ENCODE data around the gene SGMS1.
"Not testable (repeated sequence)": the region's sequence is repeated elsewhere in the genome, so short reads cannot be mapped to it uniquely, and the experiment has no call there.

The SGMS1 gene

DNA sequence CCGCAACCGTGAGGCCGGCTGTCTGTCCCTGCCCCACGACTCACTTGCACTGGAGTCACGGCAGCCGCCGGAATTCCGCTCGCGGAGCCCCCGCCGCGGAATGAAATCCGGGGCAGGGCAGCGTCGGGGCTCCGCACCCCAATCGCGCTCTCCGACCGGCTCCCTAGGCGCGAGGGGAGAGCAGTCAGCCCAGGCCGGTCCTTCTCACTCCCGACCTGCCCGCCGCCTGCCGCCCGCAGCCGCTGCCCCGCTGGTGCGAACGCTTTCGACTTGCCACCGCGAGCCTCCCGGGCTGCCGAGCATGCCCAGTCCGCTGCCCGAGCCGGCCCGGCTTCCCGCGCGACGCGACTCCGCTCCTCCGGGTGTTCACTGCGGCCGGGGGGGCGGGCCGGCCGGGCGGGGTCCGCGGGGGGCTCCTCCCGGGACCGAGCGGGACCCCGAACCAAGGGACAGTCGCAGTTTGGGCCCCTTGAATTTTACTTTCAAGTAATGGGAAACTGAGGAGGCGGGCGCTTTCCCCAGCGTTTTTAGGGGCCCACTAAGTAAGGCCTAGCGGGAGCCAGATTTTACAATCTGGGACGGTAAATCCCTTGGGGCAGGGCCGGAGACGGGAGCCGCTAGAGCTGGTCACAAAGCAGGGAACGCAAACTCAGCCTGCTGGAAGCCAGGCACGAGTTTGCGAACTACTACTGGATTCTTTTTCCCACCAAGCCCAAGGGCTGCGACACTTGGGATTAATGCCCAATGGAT, at the start of gene SGMS1:
TSS of gene SGMS1 (minus strand) at position 294 of the 750 bp plus-strand sequence. CDS start 279,842 bp downstream, outside the sequence.
- Histone ChIP-seq H3K36me3 (ENCODE audit: control insufficient read depth, insufficient read depth, low read length) (no peaks in the 10 kb centered on the region), H3K9me3 (ENCODE audit: control insufficient read depth, low read length) (no peaks in the 10 kb centered on the region), H3K4me1 (ENCODE audit: control insufficient read depth, insufficient read depth, low read length) (peaks cover 16% of the 10 kb centered on the region), H3K9ac (ENCODE audit: low read length) (peak within 1 kb of the TSS; percentile 95), H3K27me3 (ENCODE audit: control insufficient read depth, insufficient read depth, low read length) (no peaks in the 10 kb centered on the region), H3K4me3 (ENCODE audit: low read length) (peak within 1 kb of the TSS; percentile 92)

GRCh38 chr10:50672152-50672551, 48.4 kb upstream of the SGMS1 start:
- not testable (repeated sequence) for H3K9me3 ChIP-seq (ENCODE audit: control insufficient read depth, low read length); H3K4me1 ChIP-seq (ENCODE audit: control insufficient read depth, insufficient read depth, low read length); H3K4me3 ChIP-seq (ENCODE audit: low read length); H3K9ac ChIP-seq (ENCODE audit: low read length); H3K36me3 ChIP-seq (ENCODE audit: control insufficient read depth, insufficient read depth, low read length); H3K27me3 ChIP-seq (ENCODE audit: control insufficient read depth, insufficient read depth, low read length)

GRCh38 chr10:50671645-50672044, 47.9 kb upstream of the SGMS1 start:
- H3K4me1 ChIP-seq (ENCODE audit: control insufficient read depth, insufficient read depth, low read length): not testable (repeated sequence)

GRCh38 chr10:50669957-50670356, 46.2 kb upstream of the SGMS1 start:
- H3K9ac ChIP-seq (ENCODE audit: low read length); H3K36me3 ChIP-seq (ENCODE audit: control insufficient read depth, insufficient read depth, low read length); H3K4me3 ChIP-seq (ENCODE audit: low read length); H3K9me3 ChIP-seq (ENCODE audit: control insufficient read depth, low read length); H3K27me3 ChIP-seq (ENCODE audit: control insufficient read depth, insufficient read depth, low read length); H3K4me1 ChIP-seq (ENCODE audit: control insufficient read depth, insufficient read depth, low read length): not testable (repeated sequence)

More at GRCh38 chr10:50671645-50672044, 47.9 kb upstream of the SGMS1 start:
- H3K4me3 ChIP-seq (ENCODE audit: low read length); H3K9me3 ChIP-seq (ENCODE audit: control insufficient read depth, low read length); H3K36me3 ChIP-seq (ENCODE audit: control insufficient read depth, insufficient read depth, low read length); H3K9ac ChIP-seq (ENCODE audit: low read length); H3K27me3 ChIP-seq (ENCODE audit: control insufficient read depth, insufficient read depth, low read length): not testable (repeated sequence)

DNA sequence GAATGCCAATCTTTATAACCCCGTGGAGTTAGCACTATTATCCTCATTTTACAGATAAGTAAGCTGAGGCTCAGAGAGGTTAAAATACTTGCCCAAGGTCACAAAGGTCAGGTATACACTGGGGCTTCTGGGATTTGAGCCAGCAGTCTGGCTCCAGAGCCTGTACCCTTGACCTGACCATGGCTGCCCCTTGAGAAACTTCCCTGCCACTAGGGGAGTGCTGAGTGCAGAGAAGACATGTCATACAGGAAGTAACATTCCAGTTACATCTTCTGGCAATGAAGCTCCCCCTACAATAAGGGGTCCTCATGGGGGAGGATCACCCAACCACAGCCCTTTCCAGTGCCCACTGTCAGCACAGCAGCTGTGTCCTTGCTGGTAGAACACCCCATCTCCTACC, 43.6 kb upstream of the SGMS1 start:
- not testable (repeated sequence) for H3K27me3 ChIP-seq (ENCODE audit: control insufficient read depth, insufficient read depth, low read length); H3K36me3 ChIP-seq (ENCODE audit: control insufficient read depth, insufficient read depth, low read length); H3K9me3 ChIP-seq (ENCODE audit: control insufficient read depth, low read length); H3K9ac ChIP-seq (ENCODE audit: low read length); H3K4me1 ChIP-seq (ENCODE audit: control insufficient read depth, insufficient read depth, low read length); H3K4me3 ChIP-seq (ENCODE audit: low read length)

DNA sequence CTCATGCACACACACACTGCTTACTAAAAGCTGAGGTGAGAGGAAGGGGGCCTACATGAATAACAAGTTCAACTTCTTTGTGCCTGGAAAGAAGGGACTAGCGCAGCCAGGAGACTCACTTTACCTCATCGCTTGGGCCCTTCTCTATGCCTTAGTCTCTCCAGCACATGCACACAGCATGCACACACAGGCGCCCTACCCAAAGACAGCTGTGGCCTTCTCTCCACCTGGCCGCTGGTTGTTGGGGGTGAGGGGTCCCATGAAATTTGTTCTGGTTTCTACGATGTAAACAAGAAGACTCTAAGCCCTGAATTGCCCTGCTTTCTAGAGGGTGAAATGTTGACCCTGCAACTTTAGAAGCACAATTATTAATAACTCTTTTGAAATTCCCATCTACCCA, 38.7 kb upstream of the SGMS1 start:
- H3K4me1 ChIP-seq (ENCODE audit: control insufficient read depth, insufficient read depth, low read length); H3K9ac ChIP-seq (ENCODE audit: low read length); H3K27me3 ChIP-seq (ENCODE audit: control insufficient read depth, insufficient read depth, low read length); H3K4me3 ChIP-seq (ENCODE audit: low read length); H3K36me3 ChIP-seq (ENCODE audit: control insufficient read depth, insufficient read depth, low read length); H3K9me3 ChIP-seq (ENCODE audit: control insufficient read depth, low read length): not testable (repeated sequence)

DNA sequence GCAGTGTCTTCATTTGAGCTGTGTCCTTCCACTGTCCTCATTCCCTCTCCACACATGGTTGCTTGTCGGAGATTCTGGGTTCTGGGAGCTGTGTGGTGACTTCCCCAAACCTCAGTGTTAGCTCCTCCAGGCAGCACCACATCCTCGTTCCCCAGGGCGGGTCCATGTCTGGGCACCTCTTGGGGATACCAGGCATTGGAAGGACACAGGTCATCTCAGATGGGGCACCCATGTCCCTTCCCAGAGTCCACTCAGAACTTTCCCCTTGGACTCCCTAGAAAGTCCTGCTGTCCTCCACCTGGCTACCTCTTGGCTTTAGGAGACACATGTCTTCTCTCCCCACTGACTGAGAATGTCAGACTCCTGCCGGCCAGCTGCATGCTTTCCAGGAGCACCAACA, 37.8 kb upstream of the SGMS1 start:
- not testable (repeated sequence) for H3K36me3 ChIP-seq (ENCODE audit: control insufficient read depth, insufficient read depth, low read length); H3K9ac ChIP-seq (ENCODE audit: low read length); H3K4me1 ChIP-seq (ENCODE audit: control insufficient read depth, insufficient read depth, low read length); H3K4me3 ChIP-seq (ENCODE audit: low read length); H3K27me3 ChIP-seq (ENCODE audit: control insufficient read depth, insufficient read depth, low read length); H3K9me3 ChIP-seq (ENCODE audit: control insufficient read depth, low read length)

- not testable (repeated sequence) for H3K4me1 ChIP-seq (ENCODE audit: control insufficient read depth, insufficient read depth, low read length); H3K36me3 ChIP-seq (ENCODE audit: control insufficient read depth, insufficient read depth, low read length); H3K9me3 ChIP-seq (ENCODE audit: control insufficient read depth, low read length); H3K27me3 ChIP-seq (ENCODE audit: control insufficient read depth, insufficient read depth, low read length)
- H3K9ac ChIP-seq (ENCODE audit: low read length): peak overlapping the region; percentile 57
- peak overlapping the region; percentile 63 for H3K4me3 ChIP-seq (ENCODE audit: low read length)
Measured at GRCh38 chr10:50659865-50660730, 36.3 kb upstream of the SGMS1 start.

DNA sequence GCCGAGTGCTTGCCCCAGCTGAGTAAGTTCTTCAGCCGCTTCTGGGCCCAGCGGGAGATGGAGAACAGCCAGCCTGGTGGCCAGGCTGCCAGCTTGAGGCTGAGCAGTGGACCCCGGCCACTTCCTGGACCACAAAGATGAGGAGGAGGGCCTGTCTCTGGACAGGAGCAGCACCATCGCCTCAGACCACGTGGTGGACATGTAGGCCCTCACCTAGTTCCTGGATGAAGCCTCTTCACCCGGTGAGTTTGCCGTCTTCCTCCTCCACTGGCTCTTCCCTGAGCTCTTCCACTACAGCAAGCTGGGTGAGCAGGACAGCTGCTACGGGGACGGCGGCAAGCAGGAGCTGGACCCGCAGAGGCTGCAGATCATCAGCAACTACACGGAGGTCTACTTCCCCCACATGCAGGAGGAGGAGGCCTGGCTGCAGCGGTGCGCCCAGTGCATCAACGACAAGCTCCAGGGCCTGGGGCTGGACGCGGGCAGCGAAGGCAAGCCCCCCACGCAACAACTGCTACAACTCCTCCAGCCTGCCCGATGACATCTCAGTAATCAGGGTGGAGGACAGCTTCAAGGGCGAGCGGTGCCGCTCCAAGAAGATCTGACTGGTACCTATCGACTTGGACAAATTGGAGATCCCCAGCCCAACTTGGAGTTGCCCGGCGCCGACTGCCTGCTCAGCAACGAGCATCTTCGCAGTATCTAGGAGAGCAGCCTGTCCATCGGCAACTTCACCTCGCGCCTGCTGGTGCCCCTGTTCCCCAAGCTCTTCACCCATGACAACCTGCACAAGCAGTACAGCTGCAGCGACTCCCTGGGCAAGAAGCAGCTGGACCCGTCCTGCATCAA, 35.5 kb upstream of the SGMS1 start:
- not testable (repeated sequence) for H3K9me3 ChIP-seq (ENCODE audit: control insufficient read depth, low read length); H3K4me1 ChIP-seq (ENCODE audit: control insufficient read depth, insufficient read depth, low read length); H3K27me3 ChIP-seq (ENCODE audit: control insufficient read depth, insufficient read depth, low read length); H3K36me3 ChIP-seq (ENCODE audit: control insufficient read depth, insufficient read depth, low read length); H3K9ac ChIP-seq (ENCODE audit: low read length)
- peak overlapping the region; percentile 63 for H3K4me3 ChIP-seq (ENCODE audit: low read length)

DNA sequence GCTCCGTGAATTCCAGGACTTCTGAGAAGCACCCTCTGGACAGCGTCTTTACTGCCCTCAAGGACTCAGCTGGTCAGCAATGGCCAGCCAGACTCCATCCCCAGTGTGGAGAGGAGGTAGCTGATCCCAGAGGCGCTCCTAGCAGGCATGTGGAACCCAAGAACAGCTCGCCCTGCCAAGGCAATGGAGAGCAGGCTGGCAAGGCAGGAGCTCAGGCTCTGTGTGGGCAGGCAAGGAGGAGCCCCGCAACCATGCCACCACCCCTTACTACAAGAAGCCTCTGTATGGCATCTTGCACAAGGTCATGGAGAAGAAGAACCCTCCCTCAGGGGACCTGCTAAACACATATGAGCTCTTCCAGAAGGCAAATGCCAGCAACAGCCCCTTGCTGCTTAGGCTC, 34.4 kb upstream of the SGMS1 start:
- Histone ChIP-seq H3K27me3 (ENCODE audit: control insufficient read depth, insufficient read depth, low read length) (no peaks in the 10 kb centered on the region), H3K4me1 (ENCODE audit: control insufficient read depth, insufficient read depth, low read length) (peaks cover 3% of the 10 kb centered on the region), H3K9ac (ENCODE audit: low read length) (no peak overlapping the region), H3K4me3 (ENCODE audit: low read length) (no peak overlapping the region), H3K9me3 (ENCODE audit: control insufficient read depth, low read length) (no peaks in the 10 kb centered on the region), H3K36me3 (ENCODE audit: control insufficient read depth, insufficient read depth, low read length) (no peaks in the 10 kb centered on the region)

GRCh38 chr10:50653758-50654157, 30.0 kb upstream of the SGMS1 start:
- no peak overlapping the region for H3K4me3 ChIP-seq (ENCODE audit: low read length)
- no peaks in the 10 kb centered on the region for H3K4me1 ChIP-seq (ENCODE audit: control insufficient read depth, insufficient read depth, low read length)
- no peak overlapping the region for H3K9ac ChIP-seq (ENCODE audit: low read length)
- no peaks in the 10 kb centered on the region for H3K27me3 ChIP-seq (ENCODE audit: control insufficient read depth, insufficient read depth, low read length)
- H3K9me3 ChIP-seq (ENCODE audit: control insufficient read depth, low read length): no peaks in the 10 kb centered on the region
- H3K36me3 ChIP-seq (ENCODE audit: control insufficient read depth, insufficient read depth, low read length): no peaks in the 10 kb centered on the region

- H3K27me3 ChIP-seq (ENCODE audit: control insufficient read depth, insufficient read depth, low read length): no peaks in the 10 kb centered on the region
- H3K36me3 ChIP-seq (ENCODE audit: control insufficient read depth, insufficient read depth, low read length): no peaks in the 10 kb centered on the region
- no peaks in the 10 kb centered on the region for H3K4me1 ChIP-seq (ENCODE audit: control insufficient read depth, insufficient read depth, low read length)
- H3K4me3 ChIP-seq (ENCODE audit: low read length): no peak overlapping the region
- H3K9ac ChIP-seq (ENCODE audit: low read length): no peak overlapping the region
- H3K9me3 ChIP-seq (ENCODE audit: control insufficient read depth, low read length): no peaks in the 10 kb centered on the region
Measured at GRCh38 chr10:50653142-50653541, 29.4 kb upstream of the SGMS1 start.

All from mucosa of stomach (tissue), 1 donor.